Duodenal mucosa (tissue), 2 donors: ENCODE results near the gene RAB10.
A peak's percentile ranks its signal among the peaks of the same experiment; 100 is the strongest.

Experiments
- H3K27ac ChIP-seq: one replicate; pipeline ENCODE4 v1.7.0; 2013; ENCODE audit warnings: low read depth, low read length
- H3K27me3 ChIP-seq, 2 donors: one replicate each; pipeline ENCODE4 v1.7.0; 2013; ENCODE audit warnings: low read length in 2 of 2, control low read depth in 1 of 2; ENCODE audit not compliant: insufficient read depth in 2 of 2, control insufficient read depth in 1 of 2
- H3K36me3 ChIP-seq, 2 donors: one replicate each; pipeline ENCODE4 v1.7.0; 2013; ENCODE audit warnings: low read length in 2 of 2, control low read depth in 1 of 2; ENCODE audit not compliant: insufficient read depth in 2 of 2, control insufficient read depth in 1 of 2
- H3K4me1 ChIP-seq, 2 donors: one replicate each; pipeline ENCODE4 v1.7.0; 2013; ENCODE audit warnings: low read length in 2 of 2, control low read depth in 1 of 2; ENCODE audit not compliant: insufficient read depth in 2 of 2, control insufficient read depth in 1 of 2
- H3K4me3 ChIP-seq, 2 donors: one replicate each; pipeline ENCODE4 v1.7.0; 2013; ENCODE audit warnings: low read length in 2 of 2, low read depth in 1 of 2
- H3K9ac ChIP-seq, 2 donors: one replicate each; pipeline ENCODE4 v1.7.0; 2013; ENCODE audit warnings: low read length in 2 of 2, low read depth in 1 of 2
- H3K9me3 ChIP-seq, 2 donors: one replicate each; pipeline ENCODE4 v1.7.0; 2013; ENCODE audit warnings: low read length in 2 of 2, control low read depth in 1 of 2; ENCODE audit not compliant: control insufficient read depth in 1 of 2

RAB10 gene

GRCh38 chr2:26173776-26174482, 140.0 kb downstream of the RAB10 start:
- H3K27ac ChIP-seq, result no peak overlapping the region
- no peaks in the 10 kb centered on the region for H3K9me3 ChIP-seq
- H3K4me1 ChIP-seq, result peaks cover 0 to 5% of the 10 kb centered on the region in 2 donors
- H3K27me3 ChIP-seq, result peaks cover 17 to 21% of the 10 kb centered on the region in 2 donors
- no peak overlapping the region for H3K4me3 ChIP-seq
- no peaks in the 10 kb centered on the region for H3K36me3 ChIP-seq
- H3K9ac ChIP-seq, result no peak overlapping the region

GRCh38 chr2:26174691-26175465, 141.0 kb downstream of the RAB10 start:
- Histone ChIP-seq H3K36me3 (no peaks in the 10 kb centered on the region), H3K4me3 (no peak overlapping the region), H3K27ac (no peak overlapping the region), H3K9me3 (no peaks in the 10 kb centered on the region), H3K4me1 (peaks cover 5% of the 10 kb centered on the region in 2 donors), H3K27me3 (peaks cover 21 to 26% of the 10 kb centered on the region in 2 donors), H3K9ac (no peak overlapping the region)

DNA sequence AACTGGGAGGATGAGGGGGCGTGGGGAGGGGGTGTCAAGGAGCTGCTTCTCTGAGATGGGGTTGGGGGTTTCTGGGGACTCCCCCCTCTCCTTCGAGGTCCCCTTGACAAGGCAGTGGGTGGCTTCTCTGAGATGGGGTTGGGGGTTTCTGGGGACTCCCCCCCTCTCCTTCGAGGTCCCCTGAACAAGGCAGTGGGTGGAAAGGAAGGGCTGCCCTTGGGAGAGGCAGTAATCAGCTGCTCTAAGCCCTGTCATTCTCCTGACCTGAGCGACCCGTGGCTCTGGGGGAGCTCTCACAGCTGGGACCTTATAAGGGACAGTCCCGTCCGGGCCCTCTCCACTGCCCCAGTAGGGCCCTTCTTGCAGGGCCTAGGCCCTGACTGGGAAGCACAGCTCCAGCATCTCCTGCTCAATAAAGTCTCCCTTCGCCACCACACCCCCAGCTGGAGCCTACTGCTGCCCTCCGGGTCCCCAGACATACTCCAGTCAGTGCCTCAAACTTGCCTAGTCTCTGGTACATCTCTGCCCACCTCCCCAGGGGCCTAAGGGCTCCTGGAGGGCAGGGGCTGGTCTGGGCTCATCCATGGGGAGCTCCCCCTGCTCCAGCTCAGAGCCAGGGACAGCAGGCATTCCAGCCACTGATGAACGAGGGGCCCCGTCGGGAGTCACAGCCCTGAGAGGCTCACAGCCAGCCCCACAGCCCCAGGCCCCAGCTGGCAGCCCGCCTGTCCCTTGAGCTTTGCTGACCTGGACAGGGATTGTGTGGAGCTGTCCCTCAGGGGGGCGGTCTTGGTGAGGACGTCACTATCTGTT, 141.8 kb downstream of the RAB10 start:
- peaks cover 21 to 26% of the 10 kb centered on the region in 2 donors for H3K27me3 ChIP-seq

DNA sequence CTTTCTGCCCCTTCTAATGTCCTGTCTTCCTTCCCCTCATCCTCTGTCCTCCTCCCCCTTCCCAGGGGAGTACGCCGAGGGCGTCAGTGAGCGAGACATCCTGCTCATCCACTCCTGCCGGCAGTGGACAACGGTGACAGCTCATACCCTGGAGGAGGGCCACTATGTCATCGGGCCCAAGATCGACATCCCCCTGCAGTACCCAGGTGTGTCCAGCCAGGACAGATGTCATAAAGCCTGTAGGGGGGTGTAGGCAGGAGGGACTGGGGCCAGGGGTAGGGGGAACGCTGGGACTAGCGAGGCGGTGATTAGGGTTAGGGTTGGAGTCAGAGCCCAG, 142.4 kb downstream of the RAB10 start:
- H3K27ac ChIP-seq, result no peak overlapping the region
- H3K36me3 ChIP-seq, result no peaks in the 10 kb centered on the region
- H3K4me1 ChIP-seq, result peaks cover 3 to 5% of the 10 kb centered on the region in 2 donors
- no peak overlapping the region for H3K4me3 ChIP-seq
- H3K9me3 ChIP-seq, result no peaks in the 10 kb centered on the region
- H3K27me3 ChIP-seq, result peaks cover 24 to 26% of the 10 kb centered on the region in 2 donors
- H3K9ac ChIP-seq, result no peak overlapping the region

More for the DNA sequence above, 141.8 kb downstream of the RAB10 start:
- peaks cover 5% of the 10 kb centered on the region in 2 donors for H3K4me1 ChIP-seq
- H3K4me3 ChIP-seq, result no peak overlapping the region
- H3K27ac ChIP-seq, result no peak overlapping the region
- no peaks in the 10 kb centered on the region for H3K9me3 ChIP-seq
- H3K36me3 ChIP-seq, result no peaks in the 10 kb centered on the region
- no peak overlapping the region for H3K9ac ChIP-seq

DNA sequence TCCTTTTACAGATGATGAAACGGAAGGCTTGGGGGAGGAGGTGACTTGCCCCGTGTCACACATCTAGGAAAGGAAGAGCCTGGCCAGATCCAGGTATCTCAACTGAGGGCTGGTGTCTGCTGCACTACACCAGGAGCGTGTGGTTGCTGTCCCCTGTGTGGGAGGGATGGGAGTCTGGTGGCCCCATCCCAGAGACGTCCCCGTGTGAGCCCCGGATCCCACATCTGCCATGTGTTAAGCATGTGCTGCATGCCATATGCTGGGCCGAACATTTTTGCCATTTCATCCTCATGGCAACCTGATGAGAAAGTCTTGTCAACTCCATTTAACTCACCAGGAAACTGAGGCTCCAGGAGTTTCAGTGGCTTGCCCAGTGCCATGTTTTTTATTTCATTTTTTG, 143.2 kb downstream of the RAB10 start:
- Histone ChIP-seq H3K36me3 (no peaks in the 10 kb centered on the region), H3K27ac (no peak overlapping the region), H3K27me3 (peaks cover 24 to 25% of the 10 kb centered on the region in 2 donors), H3K4me1 (peaks cover 3 to 5% of the 10 kb centered on the region in 2 donors), H3K9ac (no peak overlapping the region), H3K9me3 (no peaks in the 10 kb centered on the region), H3K4me3 (no peak overlapping the region)

DNA sequence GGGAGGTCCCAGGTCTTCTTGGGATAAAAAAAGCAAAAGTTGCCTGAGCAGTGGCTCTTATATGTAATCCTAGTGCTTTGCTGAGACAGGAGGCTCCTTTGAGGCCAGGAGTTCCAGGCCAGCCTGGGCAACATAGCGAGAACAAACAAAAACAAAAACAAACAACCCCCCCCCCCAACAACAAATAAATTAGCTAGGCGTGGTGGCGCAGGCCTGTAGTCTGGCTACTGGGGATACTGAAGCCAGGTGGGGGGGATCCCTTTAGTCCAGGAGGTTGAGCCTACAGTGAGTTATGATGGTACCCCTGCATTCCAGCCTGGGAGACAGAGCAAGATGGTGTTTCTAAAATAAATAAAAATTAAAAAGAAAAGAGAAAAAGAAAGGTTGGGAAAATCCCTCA, 144.4 kb downstream of the RAB10 start:
- Histone ChIP-seq H3K27ac (no peak overlapping the region), H3K9me3 (no peaks in the 10 kb centered on the region), H3K4me1 (peaks cover 0 to 5% of the 10 kb centered on the region in 2 donors), H3K27me3 (peaks cover 20 to 22% of the 10 kb centered on the region in 2 donors), H3K4me3 (no peak overlapping the region), H3K36me3 (no peaks in the 10 kb centered on the region), H3K9ac (no peak overlapping the region)

- H3K27ac ChIP-seq, result no peak overlapping the region
- H3K9me3 ChIP-seq, result no peaks in the 10 kb centered on the region
- no peak overlapping the region for H3K9ac ChIP-seq
- H3K36me3 ChIP-seq, result no peaks in the 10 kb centered on the region
- peaks cover 0 to 5% of the 10 kb centered on the region in 2 donors for H3K4me1 ChIP-seq
- H3K4me3 ChIP-seq, result peak overlapping the region; percentile 59 to 67
- H3K27me3 ChIP-seq, result peaks cover 19 to 22% of the 10 kb centered on the region in 2 donors
Measured at GRCh38 chr2:26178746-26179436, 145.0 kb downstream of the RAB10 start.

DNA sequence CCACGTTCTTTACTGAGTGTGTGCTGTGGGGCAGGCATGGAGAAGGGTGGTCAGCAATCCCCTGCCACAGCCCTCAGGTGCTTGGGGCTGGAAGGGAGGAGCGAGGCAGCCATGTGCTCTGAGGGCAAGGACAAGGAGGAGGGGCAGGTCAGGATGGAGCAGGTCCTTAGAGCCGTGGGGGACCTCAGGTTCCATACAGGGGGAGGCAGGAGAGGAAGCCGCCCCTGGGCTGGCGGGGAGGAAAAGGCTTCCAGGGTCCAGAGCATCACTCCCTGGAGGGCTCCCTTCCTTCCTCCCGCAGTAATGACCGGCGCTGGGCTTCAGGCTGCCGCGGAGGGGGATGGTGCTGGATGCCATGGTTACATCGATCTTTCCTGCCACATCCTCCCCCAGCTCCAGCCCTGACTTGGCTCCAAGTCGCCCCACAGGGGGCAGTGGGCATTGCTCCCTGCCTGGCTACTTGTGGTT, 145.6 kb downstream of the RAB10 start:
- no peak overlapping the region for H3K27ac ChIP-seq
- H3K9me3 ChIP-seq, result no peaks in the 10 kb centered on the region
- H3K9ac ChIP-seq, result no peak overlapping the region
- peaks cover 14 to 16% of the 10 kb centered on the region in 2 donors for H3K27me3 ChIP-seq
- H3K4me1 ChIP-seq, result peaks cover 2 to 5% of the 10 kb centered on the region in 2 donors
- H3K4me3 ChIP-seq, result peak overlapping the region; percentile 59 to 67
- no peaks in the 10 kb centered on the region for H3K36me3 ChIP-seq

GRCh38 chr2:26182441-26182840, 148.6 kb downstream of the RAB10 start:
- Histone ChIP-seq H3K9me3 (no peaks in the 10 kb centered on the region), H3K27me3 (peaks cover 4 to 10% of the 10 kb centered on the region in 2 donors), H3K36me3 (no peaks in the 10 kb centered on the region), H3K4me3 (no peak overlapping the region), H3K27ac (no peak overlapping the region), H3K9ac (no peak overlapping the region), H3K4me1 (peaks cover 5 to 10% of the 10 kb centered on the region in 2 donors)
